GM10248 (cell line): ENCODE measurements around the gene NPY2R.

Source experiments
- CTCF ChIA-PET: fragments of 300-600 bp; sonication (Branson Sonifier 250); formaldehyde crosslinking; extraction: SDS; loops from one replicate; lab custom pipeline; 2021; ENCODE audit warnings: antibody characterized with exemption; lab: Yijun Ruan, JAX
- POLR2A ChIA-PET: fragments of 350-650 bp; sonication (Branson Sonifier 250); formaldehyde crosslinking; extraction: SDS; loops from one replicate; lab custom pipeline; 2020; ENCODE audit warnings: antibody characterized with exemption; lab: Yijun Ruan, JAX
- DNase-seq: peaks from one replicate; pipeline ENCODE4 v3.0.0; 2012; ENCODE audit errors: extremely low spot score
- TF ChIP-seq, protein P1 (sequence below): IDR thresholded peaks from 2 replicates; pipeline ENCODE4 v1.5.1; 2012; ENCODE audit warnings: mild to moderate bottlenecking, low read depth; ENCODE audit errors: extremely low read depth, missing control alignments, control extremely low read depth

NPY2R gene

DNA sequence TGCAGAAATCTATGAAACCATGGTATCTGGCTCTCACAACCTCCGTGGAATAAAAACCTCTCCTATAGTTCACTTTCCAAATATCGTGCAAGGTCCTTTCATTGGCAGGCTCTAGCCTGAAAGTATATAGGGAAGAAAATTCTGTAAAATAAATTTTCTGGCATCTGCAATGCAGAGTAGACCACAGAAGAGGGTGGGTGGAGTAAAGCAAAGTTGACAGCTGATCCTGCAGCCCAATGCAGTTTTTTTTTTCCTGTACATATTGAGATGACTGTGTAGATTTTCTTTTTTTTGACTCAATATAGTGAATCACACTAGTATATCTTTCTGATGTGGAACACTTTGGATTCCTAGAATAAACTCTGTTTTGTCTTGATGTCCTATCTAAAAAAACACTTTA is 56.7 kb downstream of the NPY2R start:
- DNase-seq: no peak
- TF ChIP-seq, protein P1, sequence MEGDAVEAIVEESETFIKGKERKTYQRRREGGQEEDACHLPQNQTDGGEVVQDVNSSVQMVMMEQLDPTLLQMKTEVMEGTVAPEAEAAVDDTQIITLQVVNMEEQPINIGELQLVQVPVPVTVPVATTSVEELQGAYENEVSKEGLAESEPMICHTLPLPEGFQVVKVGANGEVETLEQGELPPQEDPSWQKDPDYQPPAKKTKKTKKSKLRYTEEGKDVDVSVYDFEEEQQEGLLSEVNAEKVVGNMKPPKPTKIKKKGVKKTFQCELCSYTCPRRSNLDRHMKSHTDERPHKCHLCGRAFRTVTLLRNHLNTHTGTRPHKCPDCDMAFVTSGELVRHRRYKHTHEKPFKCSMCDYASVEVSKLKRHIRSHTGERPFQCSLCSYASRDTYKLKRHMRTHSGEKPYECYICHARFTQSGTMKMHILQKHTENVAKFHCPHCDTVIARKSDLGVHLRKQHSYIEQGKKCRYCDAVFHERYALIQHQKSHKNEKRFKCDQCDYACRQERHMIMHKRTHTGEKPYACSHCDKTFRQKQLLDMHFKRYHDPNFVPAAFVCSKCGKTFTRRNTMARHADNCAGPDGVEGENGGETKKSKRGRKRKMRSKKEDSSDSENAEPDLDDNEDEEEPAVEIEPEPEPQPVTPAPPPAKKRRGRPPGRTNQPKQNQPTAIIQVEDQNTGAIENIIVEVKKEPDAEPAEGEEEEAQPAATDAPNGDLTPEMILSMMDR: no peak
- ChIA-PET CTCF (no interaction called here), POLR2A (no interaction called here)
